Measurements from ENCODE around the gene MYO15B.
"Not testable (repeated sequence)": the region's sequence is repeated elsewhere in the genome, so short reads cannot be mapped to it uniquely, and the experiment has no call there.

The MYO15B gene

DNA sequence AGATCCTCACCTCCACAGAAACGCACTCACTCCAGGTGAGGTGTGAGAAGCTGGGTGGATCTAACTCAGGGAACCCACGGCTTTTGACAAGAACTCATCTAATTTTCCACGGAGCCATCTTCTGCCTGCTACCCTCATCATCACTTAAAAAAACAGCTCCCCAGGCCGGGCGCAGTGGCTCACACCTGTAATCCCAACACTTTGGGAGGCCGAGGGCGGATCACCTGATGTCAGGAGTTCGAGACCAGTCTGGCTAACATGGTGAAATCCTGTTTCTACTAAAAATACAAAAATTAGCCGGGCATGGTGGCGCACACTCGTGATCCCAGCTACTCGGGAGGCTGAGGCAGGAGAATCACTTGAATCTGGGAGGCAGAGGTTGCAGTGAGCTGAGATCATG, 50.4 kb downstream of the MYO15B start:
- H3K36me3 Mint-ChIP-seq (ENCODE audit: insufficient read depth); DNase-seq (ENCODE audit: low spot score in 2 of 2); H3K9me3 Mint-ChIP-seq; H3K27ac Mint-ChIP-seq (ENCODE audit: low read depth); ATAC-seq (replicated peaks; ENCODE audit: extremely low read depth, poor library complexity, severe bottlenecking); H3K27me3 Mint-ChIP-seq; H3K4me1 Mint-ChIP-seq; H3K4me3 Mint-ChIP-seq: not testable (repeated sequence)

- Mint-ChIP-seq H3K9me3 (no peaks in the 10 kb centered on the region), H3K27me3 (no peaks in the 10 kb centered on the region), H3K4me3 (no peak overlapping the region), H3K36me3 (ENCODE audit: insufficient read depth) (no peaks in the 10 kb centered on the region), H3K27ac (ENCODE audit: low read depth) (no peak overlapping the region), H3K4me1 (peaks cover 3% of the 10 kb centered on the region)
- no peak for ATAC-seq (replicated peaks; ENCODE audit: extremely low read depth, poor library complexity, severe bottlenecking)
- no peak for DNase-seq (ENCODE audit: low spot score in 2 of 2)
Observed at GRCh38 chr17:75638893-75639292, 51.3 kb downstream of the MYO15B start.

- Mint-ChIP-seq H3K4me1 (no peaks in the 10 kb centered on the region), H3K36me3 (ENCODE audit: insufficient read depth) (no peaks in the 10 kb centered on the region), H3K27ac (ENCODE audit: low read depth) (no peak overlapping the region), H3K4me3 (no peak overlapping the region), H3K27me3 (no peaks in the 10 kb centered on the region), H3K9me3 (no peaks in the 10 kb centered on the region)
- no peak for ATAC-seq (replicated peaks; ENCODE audit: extremely low read depth, poor library complexity, severe bottlenecking)
- DNase-seq (ENCODE audit: low spot score in 2 of 2): no peak
Observed at GRCh38 chr17:75639327-75639726, 51.7 kb downstream of the MYO15B start.

GRCh38 chr17:75639771-75640555, 52.4 kb downstream of the MYO15B start:
- Mint-ChIP-seq H3K27me3 (no peaks in the 10 kb centered on the region), H3K4me1 (no peaks in the 10 kb centered on the region), H3K9me3 (no peaks in the 10 kb centered on the region), H3K4me3 (no peak overlapping the region), H3K36me3 (ENCODE audit: insufficient read depth) (no peaks in the 10 kb centered on the region), H3K27ac (ENCODE audit: low read depth) (no peak overlapping the region)
- DNase-seq (ENCODE audit: low spot score in 2 of 2) (no peak), ATAC-seq (replicated peaks; ENCODE audit: extremely low read depth, poor library complexity, severe bottlenecking) (no peak)

DNA sequence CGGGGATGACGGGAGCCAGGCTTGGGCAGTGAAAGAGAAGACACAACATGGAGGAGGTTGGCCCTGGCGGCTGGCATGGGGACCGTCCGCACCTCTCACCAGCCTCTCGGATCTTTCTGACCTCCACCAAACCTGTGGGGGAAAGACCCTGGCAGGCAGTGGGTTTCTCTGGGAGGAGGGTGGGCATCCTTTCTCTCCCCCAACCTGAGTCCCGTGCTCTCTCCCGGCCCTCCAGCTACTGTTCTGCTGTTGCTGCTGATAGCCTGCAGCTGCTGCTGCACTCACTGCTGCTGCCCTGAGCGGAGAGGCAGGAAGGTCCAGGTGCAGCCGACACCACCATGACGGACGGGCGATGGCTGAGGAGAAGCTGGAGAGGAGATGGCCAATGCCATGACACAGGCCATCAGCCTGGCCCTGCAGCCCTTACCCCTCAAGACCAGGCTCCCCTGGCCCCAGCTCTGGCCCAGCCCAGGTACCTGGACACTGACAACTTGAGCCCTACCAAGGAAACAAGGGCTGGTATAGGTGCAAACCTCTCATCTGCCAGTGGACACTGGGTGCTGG, 53.0 kb downstream of the MYO15B start:
- no peaks in the 10 kb centered on the region for H3K9me3 Mint-ChIP-seq
- H3K4me3 Mint-ChIP-seq: no peak overlapping the region
- H3K4me1 Mint-ChIP-seq: no peaks in the 10 kb centered on the region
- ATAC-seq (replicated peaks; ENCODE audit: extremely low read depth, poor library complexity, severe bottlenecking) (no peak), DNase-seq (ENCODE audit: low spot score in 2 of 2) (no peak)
- H3K27me3 Mint-ChIP-seq: no peaks in the 10 kb centered on the region
- H3K27ac Mint-ChIP-seq (ENCODE audit: low read depth): no peak overlapping the region
- H3K36me3 Mint-ChIP-seq (ENCODE audit: insufficient read depth): no peaks in the 10 kb centered on the region

DNA sequence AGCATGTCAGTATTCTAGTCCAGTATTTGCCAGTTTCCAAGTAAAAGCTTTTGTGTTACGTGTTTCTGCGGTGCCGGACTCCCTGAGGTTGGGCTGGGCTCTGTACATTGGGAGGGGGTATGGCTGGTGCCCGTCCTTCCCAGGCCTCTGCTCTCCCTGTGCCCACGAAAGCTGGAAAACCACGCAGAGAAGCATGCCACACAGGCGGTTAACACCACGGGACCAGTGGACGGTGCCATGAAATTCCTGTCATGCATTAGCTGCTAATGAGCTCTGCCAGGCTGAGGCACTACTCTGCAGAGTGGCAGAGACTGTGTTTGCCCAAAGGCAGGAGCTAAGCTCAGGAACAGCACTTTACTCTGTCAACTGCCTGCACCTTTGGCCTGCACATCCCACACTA, 53.7 kb downstream of the MYO15B start:
- H3K27ac Mint-ChIP-seq (ENCODE audit: low read depth): no peak overlapping the region
- H3K4me3 Mint-ChIP-seq: no peak overlapping the region
- no peaks in the 10 kb centered on the region for H3K27me3 Mint-ChIP-seq
- H3K36me3 Mint-ChIP-seq (ENCODE audit: insufficient read depth): no peaks in the 10 kb centered on the region
- no peaks in the 10 kb centered on the region for H3K4me1 Mint-ChIP-seq
- no peaks in the 10 kb centered on the region for H3K9me3 Mint-ChIP-seq
- no peak for ATAC-seq (replicated peaks; ENCODE audit: extremely low read depth, poor library complexity, severe bottlenecking)
- no peak for DNase-seq (ENCODE audit: low spot score in 2 of 2)

DNA sequence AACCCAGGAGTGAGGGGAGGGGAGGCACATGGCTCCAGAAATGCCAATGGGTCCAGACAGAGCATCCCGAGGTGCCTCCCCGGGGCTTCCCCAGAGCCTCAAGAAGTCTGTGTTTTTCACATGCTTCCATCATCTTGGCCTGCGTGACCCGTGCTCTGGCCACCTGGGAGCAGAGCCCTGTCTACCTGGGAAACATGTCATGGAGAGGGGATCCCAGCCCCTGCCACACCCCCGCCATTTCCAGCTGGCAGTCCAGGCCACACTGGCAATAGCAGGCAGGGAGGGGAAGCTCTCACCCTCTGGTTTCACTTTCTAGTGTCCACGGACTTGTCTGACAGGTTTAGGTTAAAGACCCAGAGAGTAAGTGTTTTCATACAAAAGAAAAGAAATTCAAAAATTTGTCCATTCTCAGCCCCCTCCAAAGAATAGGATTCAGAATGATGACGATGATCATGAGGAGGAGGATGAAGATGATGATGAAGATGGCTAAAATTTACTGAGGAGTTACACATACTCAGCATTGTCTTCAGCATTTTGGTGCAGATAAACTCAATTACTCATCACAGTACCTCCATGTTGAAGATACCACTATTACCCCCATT, 54.7 kb downstream of the MYO15B start:
- H3K27ac Mint-ChIP-seq (ENCODE audit: low read depth): no peak overlapping the region
- no peaks in the 10 kb centered on the region for H3K4me1 Mint-ChIP-seq
- no peaks in the 10 kb centered on the region for H3K27me3 Mint-ChIP-seq
- ATAC-seq (replicated peaks; ENCODE audit: extremely low read depth, poor library complexity, severe bottlenecking) (no peak), DNase-seq (ENCODE audit: low spot score in 2 of 2) (no peak)
- H3K9me3 Mint-ChIP-seq: no peaks in the 10 kb centered on the region
- H3K4me3 Mint-ChIP-seq: no peak overlapping the region
- no peaks in the 10 kb centered on the region for H3K36me3 Mint-ChIP-seq (ENCODE audit: insufficient read depth)

- no peaks in the 10 kb centered on the region for H3K9me3 Mint-ChIP-seq
- H3K4me1 Mint-ChIP-seq: no peaks in the 10 kb centered on the region
- H3K36me3 Mint-ChIP-seq (ENCODE audit: insufficient read depth): no peaks in the 10 kb centered on the region
- no peak overlapping the region for H3K27ac Mint-ChIP-seq (ENCODE audit: low read depth)
- no peak overlapping the region for H3K4me3 Mint-ChIP-seq
- ATAC-seq (replicated peaks; ENCODE audit: extremely low read depth, poor library complexity, severe bottlenecking): no peak
- DNase-seq (ENCODE audit: low spot score in 2 of 2): no peak
- no peaks in the 10 kb centered on the region for H3K27me3 Mint-ChIP-seq
Observed at GRCh38 chr17:75642784-75643642, 55.4 kb downstream of the MYO15B start.

DNA sequence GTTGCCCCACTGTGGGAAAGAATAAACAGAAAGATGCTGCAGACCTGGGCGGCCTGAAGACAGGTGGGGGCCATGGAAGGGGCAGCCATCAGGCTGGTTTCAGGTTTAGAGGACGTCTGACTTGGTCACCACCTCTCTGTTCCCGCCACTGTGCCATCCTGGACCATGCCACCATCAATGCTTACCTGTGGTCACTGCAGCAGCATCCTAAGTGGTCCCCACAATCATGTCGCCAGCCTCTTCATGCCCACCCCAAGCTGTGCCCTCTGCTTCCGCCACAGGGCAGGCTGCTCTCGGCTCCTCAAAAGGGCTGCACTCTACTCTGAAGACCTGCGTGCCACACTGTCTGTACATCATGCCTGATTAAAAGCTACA, 56.0 kb downstream of the MYO15B start:
- no peaks in the 10 kb centered on the region for H3K4me1 Mint-ChIP-seq
- no peak for ATAC-seq (replicated peaks; ENCODE audit: extremely low read depth, poor library complexity, severe bottlenecking)
- H3K36me3 Mint-ChIP-seq (ENCODE audit: insufficient read depth): no peaks in the 10 kb centered on the region

GRCh38 chr17:75645501-75645888, 57.9 kb downstream of the MYO15B start:
- Mint-ChIP-seq H3K36me3 (ENCODE audit: insufficient read depth) (no peaks in the 10 kb centered on the region), H3K27ac (ENCODE audit: low read depth) (no peak overlapping the region), H3K9me3 (no peaks in the 10 kb centered on the region), H3K4me3 (no peak overlapping the region), H3K27me3 (no peaks in the 10 kb centered on the region), H3K4me1 (no peaks in the 10 kb centered on the region)
- no peak for ATAC-seq (replicated peaks; ENCODE audit: extremely low read depth, poor library complexity, severe bottlenecking)
- no peak for DNase-seq (ENCODE audit: low spot score in 2 of 2)

More for the DNA sequence above, 56.0 kb downstream of the MYO15B start:
- Mint-ChIP-seq H3K9me3 (no peaks in the 10 kb centered on the region), H3K27ac (ENCODE audit: low read depth) (no peak overlapping the region), H3K4me3 (no peak overlapping the region), H3K27me3 (no peaks in the 10 kb centered on the region)
- no peak for DNase-seq (ENCODE audit: low spot score in 2 of 2)

GRCh38 chr17:75645889-75646637, 58.5 kb downstream of the MYO15B start:
- peak overlapping the region; percentile 19 for H3K27ac Mint-ChIP-seq (ENCODE audit: low read depth)
- H3K4me1 Mint-ChIP-seq: no peaks in the 10 kb centered on the region
- H3K4me3 Mint-ChIP-seq: no peak overlapping the region
- ATAC-seq (replicated peaks; ENCODE audit: extremely low read depth, poor library complexity, severe bottlenecking): peak; percentile 56
- H3K9me3 Mint-ChIP-seq: no peaks in the 10 kb centered on the region
- no peak for DNase-seq (ENCODE audit: low spot score in 2 of 2)
- H3K27me3 Mint-ChIP-seq: no peaks in the 10 kb centered on the region
- no peaks in the 10 kb centered on the region for H3K36me3 Mint-ChIP-seq (ENCODE audit: insufficient read depth)

DNA sequence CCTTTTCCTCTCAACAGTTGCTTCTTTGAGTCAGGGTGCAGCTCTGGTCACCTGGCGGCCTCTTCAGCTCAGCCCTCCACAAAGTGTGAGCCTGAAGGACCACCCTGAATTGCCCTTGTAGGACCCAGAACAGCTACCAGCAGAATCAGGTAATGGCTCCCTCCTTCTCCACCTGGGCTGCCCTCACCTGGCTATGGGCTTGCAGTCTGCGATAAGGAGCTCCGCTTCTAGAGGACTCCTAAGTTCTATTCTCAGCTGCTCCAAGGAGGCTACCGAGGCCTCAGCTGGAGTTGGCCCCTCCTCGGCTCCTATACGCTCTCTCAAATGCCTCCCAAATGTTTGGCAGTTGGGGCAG, 59.0 kb downstream of the MYO15B start:
- DNase-seq (ENCODE audit: low spot score in 2 of 2) (no peak), ATAC-seq (replicated peaks; ENCODE audit: extremely low read depth, poor library complexity, severe bottlenecking) (no peak)
- H3K4me3 Mint-ChIP-seq: no peak overlapping the region
- no peaks in the 10 kb centered on the region for H3K36me3 Mint-ChIP-seq (ENCODE audit: insufficient read depth)
- peak overlapping the region; percentile 19 for H3K27ac Mint-ChIP-seq (ENCODE audit: low read depth)
- H3K4me1 Mint-ChIP-seq: no peaks in the 10 kb centered on the region
- no peaks in the 10 kb centered on the region for H3K27me3 Mint-ChIP-seq
- no peaks in the 10 kb centered on the region for H3K9me3 Mint-ChIP-seq

Measured in central memory CD8-positive, alpha-beta T cell (primary cell).